Chondrocyte (in vitro differentiated cells): ENCODE data around the gene ABLIM1. TPM values are rescaled to one million over a fixed set of nuclear protein-coding genes. Genes with fewer than 3 reads are reported as not detected.

ENCODE experiments used
- DNase-seq: peaks from one replicate; pipeline ENCODE4 v3.0.0; 2021; ENCODE audit warnings: mixed read lengths, low spot score
- H3K27ac Mint-ChIP-seq: one replicate; pipeline ENCODE4 v1.8.0; 2021; ENCODE audit warnings: mild to moderate bottlenecking, moderate library complexity, mixed read lengths; ENCODE audit not compliant: unreplicated experiment
- H3K27me3 Mint-ChIP-seq: 2 replicates; pipeline ENCODE4 v1.8.0; 2021; ENCODE audit warnings: low read depth, mixed read lengths
- H3K36me3 Mint-ChIP-seq: 2 replicates; pipeline ENCODE4 v1.8.0; 2021; ENCODE audit warnings: low read depth, mixed read lengths
- H3K4me1 Mint-ChIP-seq: 2 replicates; pipeline ENCODE4 v1.8.0; 2021; ENCODE audit warnings: low read depth, mild to moderate bottlenecking, mixed read lengths
- H3K4me3 Mint-ChIP-seq: one replicate; pipeline ENCODE4 v1.8.0; 2021; ENCODE audit warnings: mild to moderate bottlenecking, moderate library complexity, mixed read lengths; ENCODE audit not compliant: unreplicated experiment
- H3K9me3 Mint-ChIP-seq: 2 replicates; pipeline ENCODE4 v1.8.0; 2021; ENCODE audit warnings: low read depth, mixed read lengths
- CTCF ChIP-seq: fragments of 200-600 bp; sonication (generic); IDR thresholded peaks from 2 replicates; pipeline ENCODE4 v1.5.0; 2021; ENCODE audit warnings: antibody characterized with exemption, mild to moderate bottlenecking, moderate library complexity
- total RNA-seq: library from RNA; stranded (reverse); gene quantifications from 3 replicates; pipeline ENCODE4 v1.2.1, GENCODE V29; 2021

Gene ABLIM1
- total RNA-seq, 1 donor from 2014 or later = 15.7 TPM

DNA sequence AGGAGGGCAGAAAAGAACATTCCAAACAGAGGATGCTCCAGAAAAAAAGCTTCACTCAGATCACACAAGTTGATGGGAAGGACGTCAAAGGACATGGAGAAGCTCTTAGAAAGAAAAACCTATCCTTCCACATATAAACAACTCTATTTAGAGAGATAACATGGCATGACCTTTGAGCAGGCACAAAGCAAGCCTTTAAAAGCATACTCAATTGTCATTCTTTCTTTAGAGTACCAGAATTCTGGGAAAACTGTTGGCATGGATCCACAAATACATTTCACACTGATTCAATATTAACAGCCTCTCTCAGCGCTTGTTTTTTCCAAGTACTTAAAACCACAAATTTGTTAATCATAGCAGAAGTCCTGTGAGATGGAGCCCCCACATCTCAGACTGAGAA, 7.3 kb upstream of the ABLIM1 start:
- no peak for DNase-seq
- peaks cover 11% of the 10 kb centered on the region for H3K4me1 Mint-ChIP-seq
- no peak overlapping the region for H3K4me3 Mint-ChIP-seq
- H3K9me3 Mint-ChIP-seq = peaks cover 8% of the 10 kb centered on the region
- H3K36me3 Mint-ChIP-seq = peaks cover 7% of the 10 kb centered on the region
- no peak for TF ChIP-seq CTCF
- no peak overlapping the region for H3K27ac Mint-ChIP-seq
- H3K27me3 Mint-ChIP-seq = no peaks in the 10 kb centered on the region

- no peak for DNase-seq
- H3K9me3 Mint-ChIP-seq = peaks cover 8% of the 10 kb centered on the region
- no peaks in the 10 kb centered on the region for H3K27me3 Mint-ChIP-seq
- no peak overlapping the region for H3K4me3 Mint-ChIP-seq
- no peak for TF ChIP-seq CTCF
- H3K27ac Mint-ChIP-seq = no peak overlapping the region
- peaks cover 7% of the 10 kb centered on the region for H3K36me3 Mint-ChIP-seq
- peaks cover 11% of the 10 kb centered on the region for H3K4me1 Mint-ChIP-seq
These were observed 6.1 kb upstream of the ABLIM1 start for GRCh38 chr10:114664127-114664526.

DNA sequence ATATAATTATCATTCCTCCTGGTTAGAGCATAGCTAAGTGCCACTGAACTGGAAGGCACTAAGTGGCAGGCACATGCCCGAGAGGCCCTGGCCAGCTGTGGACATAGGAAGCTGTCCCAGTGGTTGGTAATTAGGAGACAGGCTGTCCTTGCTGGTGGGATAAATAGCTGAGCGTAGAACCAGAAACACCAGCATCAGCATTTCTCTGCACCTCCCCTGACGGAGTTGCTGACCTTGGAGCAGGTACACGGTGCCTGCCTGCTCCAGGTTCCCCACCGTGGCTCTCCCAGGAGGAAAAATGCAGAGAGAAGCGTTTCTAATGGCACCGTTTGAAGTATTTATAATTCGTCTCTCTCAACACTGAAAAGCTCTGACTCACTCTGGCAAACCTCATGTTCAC, 5.6 kb upstream of the ABLIM1 start:
- H3K36me3 Mint-ChIP-seq = peaks cover 7% of the 10 kb centered on the region
- no peak for DNase-seq
- H3K9me3 Mint-ChIP-seq = peaks cover 8% of the 10 kb centered on the region
- H3K4me1 Mint-ChIP-seq = peaks cover 11% of the 10 kb centered on the region
- no peak overlapping the region for H3K4me3 Mint-ChIP-seq
- no peak overlapping the region for H3K27ac Mint-ChIP-seq
- H3K27me3 Mint-ChIP-seq = no peaks in the 10 kb centered on the region
- TF ChIP-seq CTCF = no peak

DNA sequence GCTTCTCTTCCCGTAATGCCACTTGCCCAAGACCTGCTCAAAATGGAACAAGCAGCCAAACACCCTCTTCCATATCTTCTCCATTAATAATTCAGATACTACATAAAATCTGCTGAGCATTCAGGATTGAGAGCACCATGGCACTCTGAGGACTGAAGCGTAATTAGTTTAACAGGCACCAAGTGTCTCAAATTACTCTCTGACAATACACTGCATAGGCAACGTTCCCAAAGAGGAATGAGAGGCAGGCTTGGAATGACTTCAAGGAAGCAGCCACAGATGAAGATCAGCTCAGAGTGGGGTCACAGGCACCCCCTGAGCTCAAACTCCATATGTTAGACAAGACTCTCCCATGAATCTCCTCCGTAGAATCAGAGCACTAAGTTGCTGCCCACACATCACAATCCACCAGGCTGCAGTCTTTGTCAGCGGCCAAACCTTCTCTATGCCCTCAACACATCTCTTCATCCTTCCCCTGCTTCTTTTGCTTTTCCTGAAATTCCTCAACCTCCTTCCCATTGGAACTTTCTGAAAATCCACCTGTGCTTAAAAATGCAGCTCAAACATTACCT, 4.7 kb upstream of the ABLIM1 start:
- H3K9me3 Mint-ChIP-seq = peaks cover 5% of the 10 kb centered on the region
- no peak for DNase-seq
- no peaks in the 10 kb centered on the region for H3K27me3 Mint-ChIP-seq
- H3K27ac Mint-ChIP-seq = no peak overlapping the region
- H3K4me1 Mint-ChIP-seq = peaks cover 11% of the 10 kb centered on the region
- no peak overlapping the region for H3K4me3 Mint-ChIP-seq
- H3K36me3 Mint-ChIP-seq = peaks cover 4% of the 10 kb centered on the region
- TF ChIP-seq CTCF = no peak

GRCh38 chr10:114661212-114661880, 3.3 kb upstream of the ABLIM1 start:
- Mint-ChIP-seq H3K27me3 (no peaks in the 10 kb centered on the region), H3K4me1 (peaks cover 11% of the 10 kb centered on the region), H3K9me3 (peaks cover 3% of the 10 kb centered on the region), H3K36me3 (no peaks in the 10 kb centered on the region), H3K4me3 (no peak overlapping the region), H3K27ac (no peak overlapping the region)
- TF ChIP-seq CTCF = no peak
- DNase-seq = no peak
